ENCODE measurements around the gene EHD1. TPM values are rescaled to one million over a fixed set of nuclear protein-coding genes. Genes with fewer than 3 reads are reported as not detected.

The EHD1 gene
- total RNA-seq, 1 donor from 2014 or later, result 52.5 TPM

- peak; percentile 83 for DNase-seq
- intact Hi-C loops (cut with micrococcal nuclease), result no loop called here
- peak; percentile 77 for ATAC-seq
Observed at GRCh38 chr11:64864473-64865285, 13.7 kb downstream of the EHD1 start.

GRCh38 chr11:64864135-64864472 lies 14.3 kb downstream of the EHD1 start:
- intact Hi-C loops (cut with micrococcal nuclease), result no loop called here
- DNase-seq (no peak), ATAC-seq (peak; percentile 7)

- peak; percentile 71 for DNase-seq
- ATAC-seq, result peak; percentile 50
- intact Hi-C loops (cut with micrococcal nuclease), result no loop called here
Observed at GRCh38 chr11:64863391-64864060, 14.9 kb downstream of the EHD1 start.

- ATAC-seq, result peak; percentile 13
Observed at GRCh38 chr11:64862987-64863390, 15.4 kb downstream of the EHD1 start.

GRCh38 chr11:64861227-64861975 lies 17.0 kb downstream of the EHD1 start:
- intact Hi-C loops (cut with micrococcal nuclease), result no loop called here
- DNase-seq, result no peak

More at GRCh38 chr11:64862987-64863390, 15.4 kb downstream of the EHD1 start:
- peak; percentile 76 for DNase-seq
- intact Hi-C loops (cut with micrococcal nuclease), result no loop called here

GRCh38 chr11:64859542-64860414 lies 18.6 kb downstream of the EHD1 start:
- ATAC-seq (no peak), DNase-seq (no peak)
- intact Hi-C loops (cut with micrococcal nuclease), result no loop called here

More at GRCh38 chr11:64861227-64861975, 17.0 kb downstream of the EHD1 start:
- no peak for ATAC-seq

GRCh38 chr11:64858467-64859263 lies 19.8 kb downstream of the EHD1 start:
- intact Hi-C loops (cut with micrococcal nuclease), result no loop called here
- DNase-seq (peak; percentile 76), ATAC-seq (peak; percentile 72)

- no peak for DNase-seq
- ATAC-seq, result no peak
- intact Hi-C loops (cut with micrococcal nuclease), result no loop called here
Observed at GRCh38 chr11:64857485-64857884, 20.9 kb downstream of the EHD1 start.

- intact Hi-C loops (cut with micrococcal nuclease), result no loop called here
- DNase-seq (peak; percentile 63), ATAC-seq (peak; percentile 16)
Observed at GRCh38 chr11:64856382-64857227, 21.8 kb downstream of the EHD1 start.

- no peak for DNase-seq
- ATAC-seq, result no peak
- intact Hi-C loops (cut with micrococcal nuclease), result no loop called here
Observed at GRCh38 chr11:64855596-64856304, 22.7 kb downstream of the EHD1 start.

- intact Hi-C loops (cut with micrococcal nuclease), result no loop called here
- peak; percentile 73 for ATAC-seq
Observed at GRCh38 chr11:64854534-64855502, 23.6 kb downstream of the EHD1 start.

GRCh38 chr11:64854157-64854533 lies 24.3 kb downstream of the EHD1 start:
- intact Hi-C loops (cut with micrococcal nuclease), result no loop called here

More at GRCh38 chr11:64854534-64855502, 23.6 kb downstream of the EHD1 start:
- peak; percentile 81 for DNase-seq

GRCh38 chr11:64853709-64854108 lies 24.7 kb downstream of the EHD1 start:
- no peak for ATAC-seq
- no peak for DNase-seq
- intact Hi-C loops (cut with micrococcal nuclease), result no loop called here

More at GRCh38 chr11:64854157-64854533, 24.3 kb downstream of the EHD1 start:
- ATAC-seq (no peak), DNase-seq (no peak)

- ATAC-seq (no peak), DNase-seq (no peak)
- intact Hi-C loops (cut with micrococcal nuclease), result no loop called here
Observed at GRCh38 chr11:64852804-64853509, 25.5 kb downstream of the EHD1 start.

- intact Hi-C loops (cut with micrococcal nuclease), result no loop called here
- ATAC-seq, result no peak
Observed at GRCh38 chr11:64851831-64852351, 26.5 kb downstream of the EHD1 start.

More at GRCh38 chr11:64851831-64852351, 26.5 kb downstream of the EHD1 start:
- no peak for DNase-seq

All from left ventricle myocardium superior (tissue), 1 donor.